Activated CD4-positive, alpha-beta T cell treated with anti-CD3 and anti-CD28 coated beads, Interleukin-2, amount 50 U/mL, for 16 hours (primary cell): ENCODE measurements around the gene ACP3.
"Not testable (repeated sequence)": the region's sequence is repeated elsewhere in the genome, so short reads cannot be mapped to it uniquely, and the experiment has no call there.

Experiments
- DNase-seq: peaks from one replicate; pipeline ENCODE4 v3.0.0-alpha.2; 2020

Gene ACP3

GRCh38 chr3:132368962-132369361 is 51.8 kb downstream of the ACP3 start:
- DNase-seq, result no peak

GRCh38 chr3:132376945-132377354 is 59.7 kb downstream of the ACP3 start:
- not testable (repeated sequence) for DNase-seq

GRCh38 chr3:132378048-132378762 is 61.0 kb downstream of the ACP3 start:
- DNase-seq, result no peak

- no peak for DNase-seq
Observed at GRCh38 chr3:132378846-132379245, 61.6 kb downstream of the ACP3 start.

GRCh38 chr3:132380920-132381319 is 63.7 kb downstream of the ACP3 start:
- no peak for DNase-seq

GRCh38 chr3:132381348-132381944 is 64.2 kb downstream of the ACP3 start:
- no peak for DNase-seq

- DNase-seq, result no peak
Observed at GRCh38 chr3:132382267-132382666, 65.1 kb downstream of the ACP3 start.

- DNase-seq, result no peak
Observed at GRCh38 chr3:132382688-132383194, 65.5 kb downstream of the ACP3 start.

- DNase-seq, result no peak
Observed at GRCh38 chr3:132386259-132386658, 69.1 kb downstream of the ACP3 start.

- not testable (repeated sequence) for DNase-seq
Observed at GRCh38 chr3:132392675-132393074, 75.5 kb downstream of the ACP3 start.

- no peak for DNase-seq
Observed at GRCh38 chr3:132394320-132394719, 77.1 kb downstream of the ACP3 start.

- no peak for DNase-seq
Observed at GRCh38 chr3:132395126-132395525, 77.9 kb downstream of the ACP3 start.

GRCh38 chr3:132396255-132396654 is 79.0 kb downstream of the ACP3 start:
- no peak for DNase-seq

- not testable (repeated sequence) for DNase-seq
Observed at GRCh38 chr3:132396776-132397175, 79.6 kb downstream of the ACP3 start.

- DNase-seq, result peak; percentile 45
Observed at GRCh38 chr3:132399054-132399929, 82.1 kb downstream of the ACP3 start.

GRCh38 chr3:132401255-132401654 is 84.0 kb downstream of the ACP3 start:
- DNase-seq, result no peak

- no peak for DNase-seq
Observed at GRCh38 chr3:132404276-132404675, 87.1 kb downstream of the ACP3 start.

- no peak for DNase-seq
Observed at GRCh38 chr3:132405188-132405587, 88.0 kb downstream of the ACP3 start.

- DNase-seq, result no peak
Observed at GRCh38 chr3:132405609-132406299, 88.5 kb downstream of the ACP3 start.

- DNase-seq, result no peak
Observed at GRCh38 chr3:132406587-132406986, 89.4 kb downstream of the ACP3 start.

GRCh38 chr3:132407025-132407424 is 89.8 kb downstream of the ACP3 start:
- no peak for DNase-seq
